H9 (cell line): Measurements from ENCODE around the gene SSBP3. TPM values are rescaled to one million over a fixed set of nuclear protein-coding genes. Genes with fewer than 3 reads are reported as not detected.

Experiments
- DNase-seq: peaks from one replicate; pipeline ENCODE4 v3.0.0-alpha.2; 2017
- H2AFZ ChIP-seq: one replicate; pipeline ENCODE4 v1.6.1; 2013; ENCODE audit warnings: mild to moderate bottlenecking, low read length, control low read depth, moderate library complexity
- H2AK5ac ChIP-seq: 2 replicates; pipeline ENCODE4 v1.6.1; 2013; ENCODE audit warnings: low read length, control low read depth, mixed read lengths; ENCODE audit not compliant: insufficient read length
- H2BK120ac ChIP-seq: one replicate; pipeline ENCODE4 v1.6.1; 2013; ENCODE audit warnings: low read depth, mild to moderate bottlenecking, low read length, control low read depth, inconsistent platforms; ENCODE audit not compliant: poor library complexity, severe bottlenecking
- H2BK12ac ChIP-seq: 2 replicates; pipeline ENCODE4 v1.6.1; 2013; ENCODE audit warnings: low read length, control low read depth, mixed read lengths, low read depth; ENCODE audit not compliant: insufficient read length
- H2BK15ac ChIP-seq: 2 replicates; pipeline ENCODE4 v1.6.1; 2013; ENCODE audit warnings: low read depth, low read length, control low read depth
- H2BK20ac ChIP-seq: one replicate; pipeline ENCODE4 v1.6.1; 2013; ENCODE audit warnings: low read depth, mild to moderate bottlenecking, low read length, control low read depth, inconsistent platforms; ENCODE audit not compliant: poor library complexity, severe bottlenecking
- H2BK5ac ChIP-seq: 2 replicates; pipeline ENCODE4 v1.6.1; 2013; ENCODE audit warnings: low read length, control low read depth, mixed read lengths; ENCODE audit not compliant: insufficient read length
- H3K14ac ChIP-seq: 2 replicates; pipeline ENCODE4 v1.6.1; 2013; ENCODE audit warnings: low read length, control low read depth; ENCODE audit not compliant: insufficient read depth
- H3K18ac ChIP-seq: 2 replicates; pipeline ENCODE4 v1.6.1; 2013; ENCODE audit warnings: low read depth, mild to moderate bottlenecking, mixed read lengths, low read length, control low read depth; ENCODE audit not compliant: insufficient read length
- H3K23ac ChIP-seq: 2 replicates; pipeline ENCODE4 v1.6.1; 2013; ENCODE audit warnings: low read length, control low read depth, mixed read lengths, low read depth; ENCODE audit not compliant: insufficient read length
- H3K23me2 ChIP-seq: 2 replicates; pipeline ENCODE4 v1.6.1; 2013; ENCODE audit warnings: low read depth, mild to moderate bottlenecking, mixed read lengths, low read length, control low read depth; ENCODE audit not compliant: insufficient read length, poor library complexity, severe bottlenecking
- H3K27ac ChIP-seq: 2 replicates; pipeline ENCODE4 v1.5.1; 2013; ENCODE audit warnings: low read length, control low read depth, mixed read lengths, low read depth; ENCODE audit not compliant: insufficient read length
- H3K27me3 ChIP-seq: 2 replicates; pipeline ENCODE4 v1.6.1; 2013; ENCODE audit warnings: low read length, control low read depth, inconsistent platforms; ENCODE audit not compliant: insufficient read depth
- H3K4ac ChIP-seq: 2 replicates; pipeline ENCODE4 v1.6.1; 2013; ENCODE audit warnings: low read depth, mild to moderate bottlenecking, control low read depth, inconsistent platforms, low read length, moderate library complexity
- H3K4me1 ChIP-seq: 2 replicates; pipeline ENCODE4 v1.6.1; 2013; ENCODE audit warnings: low read length, control low read depth, inconsistent platforms; ENCODE audit not compliant: insufficient read depth
- H3K4me2 ChIP-seq: 2 replicates; pipeline ENCODE4 v1.6.1; 2013; ENCODE audit warnings: low read length, control low read depth, mixed read lengths; ENCODE audit not compliant: insufficient read length, insufficient read depth
- H3K56ac ChIP-seq: 2 replicates; pipeline ENCODE4 v1.6.1; 2013; ENCODE audit warnings: low read depth, mild to moderate bottlenecking, mixed read lengths, low read length, control low read depth; ENCODE audit not compliant: insufficient read length
- H3K79me1 ChIP-seq: 2 replicates; pipeline ENCODE4 v1.6.1; 2013; ENCODE audit warnings: low read depth, mild to moderate bottlenecking, moderate library complexity, low read length, control low read depth, inconsistent platforms; ENCODE audit not compliant: insufficient read depth, poor library complexity, severe bottlenecking
- H3K79me2 ChIP-seq: 2 replicates; pipeline ENCODE4 v1.6.1; 2013; ENCODE audit warnings: low read length, control low read depth, inconsistent platforms; ENCODE audit not compliant: insufficient read depth
- H3K9ac ChIP-seq: 2 replicates; pipeline ENCODE4 v1.6.1; 2013; ENCODE audit warnings: low read length, control low read depth, mixed read lengths; ENCODE audit not compliant: insufficient read length; ENCODE audit errors: extremely low read depth
- H3K9me3 ChIP-seq: one replicate; pipeline ENCODE4 v1.6.1; 2013; ENCODE audit warnings: low read depth, low read length, inconsistent platforms; ENCODE audit not compliant: control insufficient read depth
- H3T11ph ChIP-seq: one replicate; pipeline ENCODE4 v1.6.1; 2013; ENCODE audit warnings: mild to moderate bottlenecking, low read length, control low read depth, inconsistent platforms
- H4K20me1 ChIP-seq: one replicate; pipeline ENCODE4 v1.6.1; 2013; ENCODE audit not compliant: control insufficient read depth, insufficient read length, insufficient read depth
- H4K5ac ChIP-seq: 2 replicates; pipeline ENCODE4 v1.6.1; 2013; ENCODE audit warnings: low read depth, mild to moderate bottlenecking, mixed read lengths, low read length, control low read depth; ENCODE audit not compliant: insufficient read length
- H4K8ac ChIP-seq: replicated peaks from 2 replicates; pipeline ENCODE4 v1.6.1; 2013; ENCODE audit warnings: low read length, control low read depth, mixed read lengths, low read depth; ENCODE audit not compliant: insufficient read length
- H4K91ac ChIP-seq: 2 replicates; pipeline ENCODE4 v1.6.1; 2013; ENCODE audit warnings: low read depth, mild to moderate bottlenecking, moderate library complexity, mixed read lengths, low read length, control low read depth; ENCODE audit not compliant: insufficient read length
- H3K27ac Mint-ChIP-seq, 3 experiments: 2 replicates in 2 of 3; 3 replicates in 1 of 3; pipeline ENCODE4 v1.8.0; 2020 to 2021; ENCODE audit warnings: mixed read lengths in 3 of 3, mild to moderate bottlenecking in 1 of 3, moderate library complexity in 1 of 3
- H3K27me3 Mint-ChIP-seq: 2 replicates; pipeline ENCODE4 v1.8.0; 2021; ENCODE audit warnings: low read depth, mild to moderate bottlenecking, moderate library complexity, mixed read lengths
- H3K36me3 Mint-ChIP-seq, 3 experiments: 2 replicates in 2 of 3; 3 replicates in 1 of 3; pipeline ENCODE4 v1.8.0; 2020 to 2021; ENCODE audit warnings: low read depth in 3 of 3, mixed read lengths in 3 of 3; ENCODE audit not compliant: insufficient read depth in 1 of 3
- H3K4me1 Mint-ChIP-seq, 2 experiments: 2 replicates each; pipeline ENCODE4 v1.8.0; 2020; ENCODE audit warnings: mixed read lengths in 2 of 2
- H3K4me3 Mint-ChIP-seq, 2 experiments: 2 replicates in 1 of 2; 3 replicates in 1 of 2; pipeline ENCODE4 v1.8.0; 2020 to 2021; ENCODE audit warnings: mild to moderate bottlenecking in 2 of 2, mixed read lengths in 2 of 2, moderate library complexity in 1 of 2
- H3K9me3 Mint-ChIP-seq, 2 experiments: 2 replicates in 1 of 2; 3 replicates in 1 of 2; pipeline ENCODE4 v1.8.0; 2020; ENCODE audit warnings: mild to moderate bottlenecking in 2 of 2, mixed read lengths in 2 of 2, moderate library complexity in 1 of 2
- CTCF ChIP-seq: fragments of 200-600 bp; sonication (generic); conservative IDR thresholded peaks from 3 replicates; pipeline ENCODE4 v1.8.0; 2021; ENCODE audit warnings: antibody characterized with exemption, mild to moderate bottlenecking
- WGBS: extraction: QIAGEN DNeasy Blood & Tissue Kit; methylation state at CpG from one replicate; pipeline ENCODE4 v1.1.7; 2013; ENCODE audit warnings: missing lambda C conversion rate, low lambda C conversion rate, mixed read lengths; ENCODE audit not compliant: insufficient read length; ENCODE audit errors: extremely low coverage; 5-methylcytosine and 5-hydroxymethylcytosine counted together
- total RNA-seq: library from RNA; stranded (reverse); gene quantifications from 2 replicates; pipeline ENCODE4 v1.2.1, GENCODE V29; 2021

Gene SSBP3
- total RNA-seq, 1 experiment from 2014 or later, result 126 TPM

- Mint-ChIP-seq H3K4me1 (peaks cover 18 to 26% of the 10 kb centered on the region in 2 experiments), H3K9me3 (no peaks in the 10 kb centered on the region), H3K4me3 (no peak overlapping the region), H3K27ac (peak overlapping the region in 1 of 3 experiments; percentile 45; a peak in 3 of 7 replicates), H3K36me3 (peaks cover 30 to 49% (median 39%) of the 10 kb centered on the region in 3 experiments; a peak in 6 of 7 replicates), H3K27me3 (peaks cover 2% of the 10 kb centered on the region; the same call in 1 of the 2 replicates)
- no peak overlapping the region for H4K91ac ChIP-seq
- no peaks in the 10 kb centered on the region for H3K27me3 ChIP-seq
- no peak overlapping the region for H3K4me2 ChIP-seq
- no peak overlapping the region for H2BK5ac ChIP-seq
- H3K79me1 ChIP-seq, result no peaks in the 10 kb centered on the region
- no peak overlapping the region for H3K56ac ChIP-seq
- H2AK5ac ChIP-seq, result no peak overlapping the region
- H3K23me2 ChIP-seq, result no peaks in the 10 kb centered on the region
- DNase-seq, result no peak
- no peak for TF ChIP-seq CTCF
- H3K9ac ChIP-seq, result no peak overlapping the region
- H3K14ac ChIP-seq, result no peak overlapping the region
- H2BK20ac ChIP-seq, result no peak overlapping the region
- no peak overlapping the region for H4K5ac ChIP-seq
- H3K4me1 ChIP-seq, result no peaks in the 10 kb centered on the region
- H2AFZ ChIP-seq, result no peak overlapping the region
- H2BK12ac ChIP-seq, result no peak overlapping the region
- H3K18ac ChIP-seq, result no peak overlapping the region
- no CpG with 5 or more reads among the region's 18 CpGs for WGBS
- no peaks in the 10 kb centered on the region for H3K79me2 ChIP-seq
- H3T11ph ChIP-seq, result no peak overlapping the region
- H2BK15ac ChIP-seq, result no peak overlapping the region
- H3K4ac ChIP-seq, result no peak overlapping the region
- no peaks in the 10 kb centered on the region for H3K9me3 ChIP-seq
- no peak overlapping the region for H2BK120ac ChIP-seq
- no peaks in the 10 kb centered on the region for H4K20me1 ChIP-seq
- H3K27ac ChIP-seq, result no peak overlapping the region
- no peak overlapping the region for H4K8ac ChIP-seq
- H3K23ac ChIP-seq, result no peak overlapping the region
Measured at GRCh38 chr1:54220004-54220811, 186.0 kb downstream of the SSBP3 start.
